Measurements from ENCODE around the gene CCL11.

CCL11 gene

DNA sequence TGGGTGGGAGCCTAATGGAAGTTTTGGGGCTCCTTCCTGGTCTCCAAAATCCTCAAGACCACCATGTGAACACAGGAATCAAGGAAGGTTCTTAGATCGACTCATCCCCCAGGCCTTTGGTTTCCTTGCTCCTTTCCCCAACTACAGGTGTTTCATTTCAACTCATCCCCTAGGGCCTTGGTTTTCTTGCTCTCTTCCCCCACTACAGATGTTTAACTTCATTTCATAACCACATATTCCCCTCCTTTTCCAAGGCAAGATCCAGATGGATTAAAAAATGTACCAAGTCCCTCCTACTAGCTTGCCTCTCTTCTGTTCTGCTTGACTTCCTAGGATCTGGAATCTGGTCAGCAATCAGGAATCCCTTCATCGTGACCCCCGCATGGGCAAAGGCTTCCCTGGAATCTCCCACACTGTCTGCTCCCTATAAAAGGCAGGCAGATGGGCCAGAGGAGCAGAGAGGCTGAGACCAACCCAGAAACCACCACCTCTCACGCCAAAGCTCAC, at the start of gene CCL11:
Gene CCL11 (plus strand): TSS at position 457 of the 507 bp plus-strand sequence. CDS start 67 bp downstream, outside the sequence.
- no peak for TF ChIP-seq ZFX (IDR thresholded peaks at IDR 0.05; ENCODE audit: borderline replicate concordance)
- TF ChIP-seq, protein P1, sequence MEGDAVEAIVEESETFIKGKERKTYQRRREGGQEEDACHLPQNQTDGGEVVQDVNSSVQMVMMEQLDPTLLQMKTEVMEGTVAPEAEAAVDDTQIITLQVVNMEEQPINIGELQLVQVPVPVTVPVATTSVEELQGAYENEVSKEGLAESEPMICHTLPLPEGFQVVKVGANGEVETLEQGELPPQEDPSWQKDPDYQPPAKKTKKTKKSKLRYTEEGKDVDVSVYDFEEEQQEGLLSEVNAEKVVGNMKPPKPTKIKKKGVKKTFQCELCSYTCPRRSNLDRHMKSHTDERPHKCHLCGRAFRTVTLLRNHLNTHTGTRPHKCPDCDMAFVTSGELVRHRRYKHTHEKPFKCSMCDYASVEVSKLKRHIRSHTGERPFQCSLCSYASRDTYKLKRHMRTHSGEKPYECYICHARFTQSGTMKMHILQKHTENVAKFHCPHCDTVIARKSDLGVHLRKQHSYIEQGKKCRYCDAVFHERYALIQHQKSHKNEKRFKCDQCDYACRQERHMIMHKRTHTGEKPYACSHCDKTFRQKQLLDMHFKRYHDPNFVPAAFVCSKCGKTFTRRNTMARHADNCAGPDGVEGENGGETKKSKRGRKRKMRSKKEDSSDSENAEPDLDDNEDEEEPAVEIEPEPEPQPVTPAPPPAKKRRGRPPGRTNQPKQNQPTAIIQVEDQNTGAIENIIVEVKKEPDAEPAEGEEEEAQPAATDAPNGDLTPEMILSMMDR (IDR thresholded peaks at IDR 0.05): no peak
- H3K27ac ChIP-seq: no peak within 1 kb of the TSS

DNA sequence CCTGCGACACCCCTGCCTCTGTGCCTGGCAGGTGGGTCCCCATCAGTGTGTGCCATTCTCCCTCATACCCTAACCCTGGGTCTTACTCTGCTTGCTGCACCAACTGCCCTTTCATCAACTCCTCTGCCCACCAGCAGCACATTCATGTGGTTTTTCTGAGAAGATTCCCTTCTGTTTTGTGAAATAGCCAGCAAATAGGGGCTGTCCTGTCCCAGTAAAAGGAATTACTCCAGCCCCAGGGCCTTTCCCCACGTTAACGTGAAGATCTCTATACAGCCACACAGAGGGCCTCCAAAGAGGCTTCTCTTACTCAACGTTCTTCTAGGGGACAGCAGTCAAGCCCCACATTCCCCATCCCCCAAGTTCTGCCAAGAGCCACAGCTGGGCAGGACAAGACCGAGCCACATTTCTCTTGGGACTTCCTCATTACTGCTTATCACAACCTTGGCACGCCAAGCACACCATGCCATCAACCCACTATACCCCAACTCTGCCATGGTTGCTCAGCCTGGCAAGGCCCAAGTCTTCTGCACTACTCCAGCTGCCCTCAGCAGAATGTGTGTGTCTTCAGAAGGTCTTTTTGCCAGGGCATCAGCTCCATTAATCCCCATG, 49.2 kb upstream of the CCL11 start:
- TF ChIP-seq, protein P1 (IDR thresholded peaks at IDR 0.05): no peak
- no peak for TF ChIP-seq ZFX (IDR thresholded peaks at IDR 0.05; ENCODE audit: borderline replicate concordance)

DNA sequence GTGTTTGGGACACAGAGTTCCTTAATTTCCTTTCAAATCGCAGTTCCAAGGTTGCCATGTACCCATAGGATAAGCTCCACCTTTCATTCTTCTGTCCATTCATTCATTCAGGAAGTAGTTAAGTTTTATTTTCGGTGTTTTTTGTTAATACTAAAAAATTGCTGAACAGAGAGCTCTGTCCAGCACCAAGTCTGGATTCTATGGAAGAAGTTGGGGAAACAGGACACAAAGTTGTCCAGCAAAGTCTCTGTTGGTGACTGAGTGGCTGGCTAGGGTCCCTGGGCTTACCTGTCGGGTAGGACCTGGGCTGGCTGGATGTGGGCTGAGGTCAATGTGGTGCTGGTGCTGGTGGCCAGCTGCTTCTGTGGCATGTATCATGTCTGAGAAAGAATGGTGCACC, 48.1 kb upstream of the CCL11 start:
- TF ChIP-seq, protein P1 (IDR thresholded peaks at IDR 0.05): no peak
- TF ChIP-seq ZFX (IDR thresholded peaks at IDR 0.05; ENCODE audit: borderline replicate concordance): no peak
- H3K27ac ChIP-seq: no peak overlapping the region

More for the DNA sequence above, 49.2 kb upstream of the CCL11 start:
- no peak overlapping the region for H3K27ac ChIP-seq

DNA sequence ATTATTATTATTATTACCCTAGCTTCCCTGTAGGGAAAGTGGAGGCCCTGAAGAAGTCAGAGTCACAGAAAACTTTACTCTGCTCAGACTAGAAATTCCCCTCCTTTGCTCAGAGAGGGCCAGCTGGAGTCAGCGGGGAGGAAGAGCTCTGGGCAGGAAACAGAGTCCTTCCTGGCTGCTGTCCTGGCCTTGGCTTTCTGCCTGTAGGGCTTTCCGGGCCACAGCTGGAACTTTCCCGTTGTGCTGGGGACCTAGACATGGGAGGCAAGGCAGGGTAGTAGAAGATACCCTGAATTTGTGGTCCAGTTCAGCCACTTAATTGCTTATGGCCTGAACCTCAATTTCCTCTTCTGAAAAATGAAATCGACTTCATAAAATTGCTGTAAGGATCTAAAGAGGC, 44.5 kb upstream of the CCL11 start:
- no peak overlapping the region for H3K27ac ChIP-seq

DNA sequence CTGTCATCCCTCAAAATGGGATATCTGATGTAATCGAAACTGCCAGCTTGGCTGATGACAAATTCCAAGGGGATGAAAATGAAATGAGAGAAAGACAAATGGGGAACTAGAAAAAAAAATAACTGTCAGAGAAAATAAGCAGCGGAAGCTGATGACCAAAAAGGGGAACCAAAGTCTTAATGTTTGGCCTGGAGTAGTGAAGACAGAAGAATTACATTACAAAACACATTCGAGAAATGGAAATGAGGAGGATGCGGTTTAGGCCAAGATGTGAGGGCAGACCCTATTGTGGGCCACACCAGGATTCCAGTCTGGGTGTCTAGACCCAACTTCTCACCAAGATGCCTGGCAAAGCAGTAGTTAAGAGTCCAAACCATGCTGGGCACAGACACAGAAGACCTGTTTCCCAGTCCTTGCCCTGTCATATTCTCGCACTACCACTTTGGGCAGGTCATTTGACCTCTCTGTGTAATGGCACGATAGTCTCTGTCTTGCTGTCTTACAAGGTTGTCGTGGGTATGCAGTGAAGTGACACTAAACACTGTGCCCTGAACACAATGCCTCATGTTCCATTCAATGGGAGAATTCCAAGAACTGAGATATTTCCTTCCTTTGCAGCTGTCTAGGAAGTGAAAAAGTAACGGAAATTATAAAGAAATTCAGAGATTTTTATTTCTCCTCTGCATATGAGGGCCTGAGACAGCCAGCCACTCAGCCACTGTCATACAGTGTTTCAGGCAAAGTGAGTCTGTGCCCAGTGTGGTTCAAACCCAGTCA, 42.8 kb upstream of the CCL11 start:
- TF ChIP-seq ZFX (IDR thresholded peaks at IDR 0.05; ENCODE audit: borderline replicate concordance): no peak
- TF ChIP-seq, protein P1 (IDR thresholded peaks at IDR 0.05): no peak
- no peak overlapping the region for H3K27ac ChIP-seq

More for the DNA sequence above, 44.5 kb upstream of the CCL11 start:
- TF ChIP-seq, protein P1 (IDR thresholded peaks at IDR 0.05): no peak
- no peak for TF ChIP-seq ZFX (IDR thresholded peaks at IDR 0.05; ENCODE audit: borderline replicate concordance)

DNA sequence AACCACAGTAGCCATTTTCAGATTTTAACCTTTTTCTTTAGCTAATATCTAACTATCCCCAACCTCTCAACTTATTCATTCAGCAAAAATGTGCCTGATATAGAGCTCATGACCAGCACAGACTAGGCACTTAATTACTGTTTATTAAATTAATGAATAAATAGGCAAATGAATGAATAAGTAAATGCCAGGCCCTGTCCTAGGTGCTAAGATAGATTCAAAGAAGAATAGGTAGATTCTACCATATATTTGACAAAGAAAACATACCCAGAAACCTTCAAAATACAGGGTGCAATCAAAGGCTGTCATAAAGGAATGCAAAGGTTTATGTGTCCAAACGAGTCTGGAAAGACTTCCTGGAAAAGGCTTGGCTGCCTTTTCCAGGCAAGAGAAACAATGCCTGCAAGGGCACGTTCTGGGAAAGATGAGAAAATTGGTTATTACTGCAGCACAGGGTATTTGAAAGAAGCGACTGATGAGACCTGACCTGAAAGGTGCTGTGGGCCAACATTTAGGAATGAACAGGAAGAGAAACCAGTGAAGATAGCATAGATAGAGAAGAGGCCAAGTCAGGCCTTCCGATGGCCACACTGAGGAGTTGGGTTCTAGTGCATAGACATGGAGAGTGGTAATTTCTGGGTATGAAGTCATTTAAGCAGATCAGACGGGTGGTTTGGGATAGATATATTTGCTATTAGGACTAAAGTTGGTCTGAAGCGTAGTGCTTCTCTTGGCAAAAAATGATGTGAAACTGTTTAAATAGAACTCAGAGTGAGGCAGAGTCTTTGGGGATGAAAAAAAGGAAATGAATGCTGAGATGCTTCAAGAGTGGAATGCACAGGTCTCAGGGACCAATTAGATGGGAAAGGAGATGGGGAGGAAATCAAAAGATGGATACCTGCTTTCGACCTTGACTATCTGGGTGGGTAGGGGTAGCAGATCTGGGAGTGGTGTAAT, 41.9 kb upstream of the CCL11 start:
- H3K27ac ChIP-seq: no peak overlapping the region
- TF ChIP-seq, protein P1 (IDR thresholded peaks at IDR 0.05): no peak
- no peak for TF ChIP-seq ZFX (IDR thresholded peaks at IDR 0.05; ENCODE audit: borderline replicate concordance)
